H1 (cell line): ENCODE results near the gene FAM227B. TPM values are rescaled to one million over a fixed set of nuclear protein-coding genes. Genes with fewer than 3 reads are reported as not detected.

Experiments used
- CTCF ChIA-PET: fragments of 300-600 bp; sonication (Branson Sonifier 250); formaldehyde crosslinking; loops from one replicate; lab custom pipeline; 2021; ENCODE audit not compliant: partially characterized antibody; lab: Charles Lee
- POLR2A ChIA-PET: fragments of 300-600 bp; sonication (Branson Sonifier 250); formaldehyde crosslinking; loops from one replicate; lab custom pipeline; 2021; ENCODE audit warnings: inconsistent platforms; ENCODE audit not compliant: partially characterized antibody; lab: Charles Lee
- DNase-seq, 2 experiments: peaks; one replicate each; pipeline versions ENCODE4 v3.0.0 to v3.0.0-alpha.2; 2010 to 2022; ENCODE audit warnings: low spot score in 2 of 2, low read depth in 1 of 2, mixed read lengths in 1 of 2
- FAIRE-seq: peaks from 2 replicates; lab custom pipeline; 2011; peaks lifted over from hg19 to GRCh38; lab: Jason Lieb, UNC
- H2AFZ ChIP-seq: 2 replicates; pipeline ENCODE4 v1.8.1; 2012; ENCODE audit warnings: low read length, inconsistent platforms
- H2AK5ac ChIP-seq: 2 replicates; pipeline ENCODE4 v1.6.1; 2013; ENCODE audit warnings: low read depth, low read length
- H2BK120ac ChIP-seq: replicated peaks from 2 replicates; pipeline ENCODE3; 2013; ENCODE audit warnings: low read depth, low read length, inconsistent platforms
- H2BK12ac ChIP-seq: 2 replicates; pipeline ENCODE4 v1.6.1; 2013; ENCODE audit warnings: low read depth, low read length
- H2BK15ac ChIP-seq: 2 replicates; pipeline ENCODE4 v1.6.1; 2013; ENCODE audit warnings: low read length
- H2BK20ac ChIP-seq: 2 replicates; pipeline ENCODE4 v1.6.1; 2013; ENCODE audit warnings: low read length
- H2BK5ac ChIP-seq: 2 replicates; pipeline ENCODE4 v1.6.1; 2013; ENCODE audit warnings: low read depth, low read length
- H3K14ac ChIP-seq: 2 replicates; pipeline ENCODE4 v1.6.1; 2013; ENCODE audit warnings: inconsistent platforms; ENCODE audit not compliant: insufficient read length
- H3K18ac ChIP-seq: 2 replicates; pipeline ENCODE4 v1.6.1; 2013; ENCODE audit warnings: low read length; ENCODE audit errors: extremely low read depth
- H3K23ac ChIP-seq: 2 replicates; pipeline ENCODE4 v1.6.1; 2013; ENCODE audit warnings: inconsistent platforms; ENCODE audit not compliant: insufficient read length
- H3K23me2 ChIP-seq: 2 replicates; pipeline ENCODE4 v1.6.1; 2013; ENCODE audit warnings: low read depth, low read length
- H3K27ac ChIP-seq: 2 replicates; pipeline ENCODE4 v1.6.1; 2011; ENCODE audit warnings: low read depth, low read length, inconsistent platforms
- H3K27me3 ChIP-seq, 4 experiments: replicated peaks in 1 of 4; 1 replicate in 1 of 4; 2 replicates in 3 of 4; pipeline versions ENCODE4 v1.6.1 to v1.8.1; 2011 to 2013; ENCODE audit warnings: low read length in 3 of 4, mild to moderate bottlenecking in 3 of 4, inconsistent platforms in 2 of 4, mixed read lengths in 2 of 4, moderate library complexity in 1 of 4; ENCODE audit not compliant: control insufficient read depth in 3 of 4, insufficient read depth in 3 of 4; ENCODE audit errors: extremely low read depth in 1 of 4
- H3K36me3 ChIP-seq, 4 experiments: 2 replicates each; pipeline versions ENCODE4 v1.6.1 to v1.8.1; 2011 to 2013; ENCODE audit warnings: mild to moderate bottlenecking in 4 of 4, low read length in 3 of 4, moderate library complexity in 2 of 4, control low read depth in 1 of 4, inconsistent platforms in 1 of 4; ENCODE audit not compliant: insufficient read depth in 4 of 4, control insufficient read depth in 2 of 4
- H3K4ac ChIP-seq: replicated peaks from 2 replicates; pipeline ENCODE3; 2013; ENCODE audit warnings: low read length, low read depth, mixed read lengths, inconsistent platforms; ENCODE audit not compliant: insufficient read length
- H3K4me1 ChIP-seq, 4 experiments: replicated peaks in 1 of 4; 1 replicate in 1 of 4; 2 replicates in 3 of 4; pipeline versions ENCODE4 v1.6.1 to v1.8.1; 2011 to 2013; ENCODE audit warnings: low read length in 3 of 4, inconsistent platforms in 2 of 4, mixed read lengths in 1 of 4; ENCODE audit not compliant: insufficient read depth in 4 of 4, control insufficient read depth in 3 of 4
- H3K4me2 ChIP-seq, 2 experiments: 2 replicates each; pipeline versions ENCODE4 v1.6.1 to v1.8.1; 2011 to 2013; ENCODE audit warnings: low read depth in 2 of 2, low read length in 2 of 2, control low read depth in 1 of 2, inconsistent platforms in 1 of 2, mild to moderate bottlenecking in 1 of 2; ENCODE audit not compliant: insufficient read depth in 1 of 2
- H3K4me3 ChIP-seq, 4 experiments: fragments of 200-600, 300-600 bp in 1 of 4; sonication (generic), shearing (Covaris generic), sonication (Bioruptor Twin) in 1 of 4; 2 replicates each; pipeline versions ENCODE4 v1.5.1 to v1.8.1; 2011 to 2016; ENCODE audit warnings: low read length in 4 of 4, low read depth in 3 of 4, control low read depth in 2 of 4, inconsistent platforms in 2 of 4, mild to moderate bottlenecking in 2 of 4, mixed read lengths in 1 of 4, moderate library complexity in 1 of 4; ENCODE audit not compliant: insufficient read depth in 2 of 4; ENCODE audit errors: extremely low read depth in 1 of 4
- H3K56ac ChIP-seq: replicated peaks from 2 replicates; pipeline ENCODE3; 2013; ENCODE audit warnings: low read depth, mild to moderate bottlenecking, mixed read lengths, low read length, inconsistent platforms; ENCODE audit not compliant: insufficient read length
- H3K79me1 ChIP-seq: 2 replicates; pipeline ENCODE4 v1.6.1; 2013; ENCODE audit warnings: low read depth, low read length, control low read depth
- H3K79me2 ChIP-seq, 2 experiments: 2 replicates each; pipeline versions ENCODE4 v1.6.1 to v1.8.1; 2012 to 2013; ENCODE audit warnings: low read length in 2 of 2, mild to moderate bottlenecking in 2 of 2, inconsistent platforms in 1 of 2; ENCODE audit not compliant: insufficient read depth in 2 of 2, control insufficient read depth in 1 of 2
- H3K9ac ChIP-seq, 4 experiments: replicated peaks in 1 of 4; 1 replicate in 1 of 4; 2 replicates in 3 of 4; pipeline versions ENCODE4 v1.6.1 to v1.8.1; 2011 to 2013; ENCODE audit warnings: low read depth in 3 of 4, low read length in 3 of 4, control low read depth in 2 of 4, mild to moderate bottlenecking in 2 of 4, moderate library complexity in 2 of 4, inconsistent platforms in 1 of 4; ENCODE audit errors: extremely low read depth in 1 of 4
- H3K9me3 ChIP-seq, 2 experiments: 2 replicates each; pipeline versions ENCODE4 v1.6.1 to v1.8.1; 2012 to 2013; ENCODE audit warnings: mild to moderate bottlenecking in 2 of 2, moderate library complexity in 2 of 2, control low read depth in 1 of 2, inconsistent platforms in 1 of 2, low read depth in 1 of 2, low read length in 1 of 2, mixed read lengths in 1 of 2; ENCODE audit not compliant: insufficient read depth in 2 of 2
- H4K20me1 ChIP-seq, 2 experiments: replicated peaks in 1 of 2; 2 replicates each; pipeline versions ENCODE3 to v1.8.1; 2011 to 2013; ENCODE audit warnings: inconsistent platforms in 2 of 2, low read length in 2 of 2, mild to moderate bottlenecking in 1 of 2; ENCODE audit not compliant: insufficient read depth in 2 of 2, control insufficient read depth in 1 of 2
- H4K5ac ChIP-seq: 2 replicates; pipeline ENCODE4 v1.6.1; 2013; ENCODE audit warnings: low read length, low read depth, mixed read lengths, inconsistent platforms; ENCODE audit not compliant: insufficient read length
- H4K8ac ChIP-seq: 2 replicates; pipeline ENCODE4 v1.8.0; 2013; ENCODE audit warnings: mild to moderate bottlenecking, moderate library complexity, low read length, inconsistent platforms; ENCODE audit not compliant: insufficient read depth; ENCODE audit errors: extremely low read depth
- H4K91ac ChIP-seq: replicated peaks from 2 replicates; pipeline ENCODE3; 2013; ENCODE audit warnings: low read length, mixed read lengths, inconsistent platforms; ENCODE audit not compliant: insufficient read length
- CREB1 ChIP-seq: IDR thresholded peaks from 2 replicates; pipeline ENCODE4 v1.6.1; 2012; ENCODE audit warnings: inconsistent platforms
- KDM5A ChIP-seq: fragments of 200-600 bp; IDR thresholded peaks from 2 replicates; pipeline ENCODE4 v1.7.1; 2012; ENCODE audit warnings: mild to moderate bottlenecking, low read length, inconsistent platforms, mixed read lengths
- TEAD4 ChIP-seq: IDR thresholded peaks from 2 replicates; pipeline ENCODE4 v1.6.1; 2012; ENCODE audit warnings: low read depth, low read length, inconsistent platforms, mixed read lengths
- WGBS, 2 experiments: shearing (Covaris generic) in 1 of 2; methylation state at CpG; one replicate each; pipeline versions ENCODE4 v1.1.6 to v1.1.7; 2013 to 2015; ENCODE audit warnings: low lambda C conversion rate in 2 of 2, mixed read lengths in 2 of 2, inconsistent platforms in 1 of 2, low coverage in 1 of 2, missing lambda C conversion rate in 1 of 2; ENCODE audit not compliant: insufficient replicate concordance in 2 of 2, insufficient coverage in 1 of 2, insufficient read length in 1 of 2; ENCODE audit errors: extremely low coverage in 1 of 2, missing lambda C conversion rate in 1 of 2; 5-methylcytosine and 5-hydroxymethylcytosine counted together
- polyA plus RNA-seq, 7 experiments: library from polyadenylated mRNA; depleted of rRNA in 3 of 7; stranded (reverse) in 5 of 7; unstranded in 2 of 7; fragments of >200 nt in 5 of 7; fragments of 200-250 nt in 2 of 7; gene quantifications; 1 replicate in 5 of 7; 2 replicates in 1 of 7; 4 replicates in 1 of 7; pipeline versions ENCODE4 v1.2.1 to v1.2.3, GENCODE V29; 2011 to 2013; ENCODE audit warnings: missing spikeins in 2 of 7, mixed read lengths in 2 of 7
- total RNA-seq: library from RNA; stranded (reverse); fragmentation: NEBNext Ultra II Directional; extraction: Animal tissue kit (Norgen Biotek cat#: 25700); gene quantifications from 2 replicates; pipeline ENCODE4 v1.2.1, GENCODE V29; 2021

Gene FAM227B
- total and polyA plus RNA-seq, 2 of the 8 experiments (the other 6 are each of a cell fraction or from before 2014, with no cell fraction given): 4.0 to 6.5 TPM

DNA sequence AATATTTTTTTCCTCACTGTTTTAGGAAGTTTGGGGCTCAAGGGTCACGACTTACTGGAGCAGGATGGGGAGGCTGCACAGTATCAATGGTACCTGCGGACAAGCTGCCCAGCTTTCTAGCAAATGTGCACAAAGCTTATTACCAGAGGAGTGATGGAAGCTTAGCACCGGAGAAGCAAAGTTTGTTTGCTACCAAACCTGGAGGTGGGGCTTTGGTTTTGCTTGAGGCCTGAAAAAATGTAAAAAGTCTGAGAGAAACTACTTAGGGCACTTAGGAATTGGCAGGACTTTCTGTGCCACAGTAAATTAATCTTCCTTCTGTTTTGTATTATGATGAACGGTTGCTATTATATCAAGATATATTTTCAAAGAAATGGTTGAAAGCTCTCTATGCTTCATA lies 292.7 kb downstream of the FAM227B start:
- H4K91ac ChIP-seq: no peak overlapping the region
- H4K5ac ChIP-seq: peak overlapping the region; percentile 63
- DNase-seq: no peak
- no peaks in the 10 kb centered on the region; a peak in 1 of 4 replicates for H3K79me2 ChIP-seq
- ChIA-PET POLR2A (interaction anchor here (0.7 to 2.5 kb wide), 3 partner anchors 11 to 13 kb away, joined by 3 to 12 read pairs (median 9); no protein-coding TSS in a partner anchor), CTCF (interaction anchor here (1.8 kb wide), 1 partner anchor 95 kb away, joined by 6 read pairs; the partner anchor contains the start of gene FGF7)
- H2BK12ac ChIP-seq: peak overlapping the region; percentile 91; the same call in 1 of the 2 replicates
- no peak for FAIRE-seq
- TF ChIP-seq TEAD4: no peak
- no peak for TF ChIP-seq KDM5A
- no peak for TF ChIP-seq CREB1
- H3K23me2 ChIP-seq: no peaks in the 10 kb centered on the region; the same call in 1 of the 2 replicates
- peak overlapping the region; percentile 72; the same call in 1 of the 2 replicates for H3K18ac ChIP-seq
- H3K79me1 ChIP-seq: no peaks in the 10 kb centered on the region
- 89% methylated on average over 4 of the region's 4 CpGs; no CpG with 5 or more reads in 1 of the 2 experiments for WGBS, 2 experiments
- H3K14ac ChIP-seq: no peak overlapping the region
- H2BK15ac ChIP-seq: no peak overlapping the region; the same call in 1 of the 2 replicates
- H3K4me3 ChIP-seq: no peak overlapping the region
- H3K9ac ChIP-seq: no peak overlapping the region
- no peak overlapping the region for H2BK120ac ChIP-seq
- H3K23ac ChIP-seq: no peak overlapping the region
- H2AFZ ChIP-seq: no peak overlapping the region
- H3K4ac ChIP-seq: no peak overlapping the region
- H3K9me3 ChIP-seq: no peaks in the 10 kb centered on the region
- H4K20me1 ChIP-seq: no peaks in the 10 kb centered on the region
- peaks cover 0 to 25% (median 12%) of the 10 kb centered on the region in 4 experiments; a peak in 5 of 7 replicates for H3K4me1 ChIP-seq
- H2AK5ac ChIP-seq: peak overlapping the region; percentile 78; the same call in 1 of the 2 replicates
- no peak overlapping the region for H3K56ac ChIP-seq
- H3K27me3 ChIP-seq: no peaks in the 10 kb centered on the region
- peak overlapping the region; percentile 86; the same call in 1 of the 2 replicates for H2BK5ac ChIP-seq
- H4K8ac ChIP-seq: no peak overlapping the region
- no peak overlapping the region for H3K4me2 ChIP-seq
- H2BK20ac ChIP-seq: 0 out of 2 replicates have a peak overlapping the region, but pooled peaks have one; percentile 73
- H3K36me3 ChIP-seq: no peaks in the 10 kb centered on the region
- peak overlapping the region; percentile 31; the same call in 1 of the 2 replicates for H3K27ac ChIP-seq
